ENCODE results near the gene SEPTIN7.
"Not testable (repeated sequence)": the region's sequence is repeated elsewhere in the genome, so short reads cannot be mapped to it uniquely, and the experiment has no call there.

Gene SEPTIN7

GRCh38 chr7:35800718-35801391 lies at the start of gene SEPTIN7:
SEPTIN7 (plus strand) TSS chr7:35801057; CDS start chr7:35801210, 153 bp downstream.
- peak; percentile 98 for DNase-seq (ENCODE audit: low spot score)

GRCh38 chr7:35752742-35753141 lies 48.1 kb upstream of the SEPTIN7 start:
- DNase-seq (ENCODE audit: low spot score) = no peak

- DNase-seq (ENCODE audit: low spot score) = no peak
Observed at GRCh38 chr7:35753761-35754603, 46.9 kb upstream of the SEPTIN7 start.

- DNase-seq (ENCODE audit: low spot score) = peak; percentile 11
Observed at GRCh38 chr7:35754741-35755140, 46.1 kb upstream of the SEPTIN7 start.

GRCh38 chr7:35755711-35756110 lies 45.1 kb upstream of the SEPTIN7 start:
- no peak for DNase-seq (ENCODE audit: low spot score)

DNA sequence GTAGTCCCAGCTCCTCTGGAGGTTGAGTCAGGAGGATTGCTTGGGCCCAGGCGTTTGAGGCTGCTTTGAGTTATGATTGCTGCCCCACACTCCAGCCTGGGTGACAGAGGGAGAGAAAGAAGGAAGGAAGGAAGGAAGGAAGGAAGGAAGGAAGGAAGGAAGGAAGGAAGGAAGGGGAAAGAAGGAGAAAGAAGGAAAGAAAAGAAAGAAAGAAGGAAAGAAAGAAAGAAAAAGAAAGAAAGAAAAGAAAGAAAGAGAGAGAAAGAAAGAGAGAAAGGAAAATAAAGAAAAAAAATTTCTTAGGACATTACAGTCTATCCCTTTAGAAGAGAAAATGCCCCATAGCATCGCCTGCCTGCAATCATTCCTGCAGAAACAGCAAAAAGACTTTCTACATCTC lies 44.4 kb upstream of the SEPTIN7 start:
- not testable (repeated sequence) for DNase-seq (ENCODE audit: low spot score)

DNA sequence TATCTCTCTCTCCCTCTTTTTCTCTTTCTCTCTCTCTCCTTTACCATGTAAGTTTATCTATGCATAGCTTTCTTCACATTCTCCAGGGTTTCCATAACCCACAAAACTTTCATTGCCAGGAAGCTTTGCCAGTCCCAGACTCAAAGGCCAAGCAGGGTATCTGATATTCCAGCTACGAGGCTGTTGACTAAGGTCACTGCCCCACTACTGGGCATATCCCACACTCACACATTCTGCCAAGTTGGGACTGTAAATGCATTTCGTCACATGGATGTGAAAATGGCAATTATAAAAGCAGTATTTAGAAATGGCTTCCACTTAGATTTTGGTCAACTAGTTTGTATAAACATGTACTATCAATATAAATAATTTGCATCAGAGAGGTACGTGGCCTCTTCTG lies 43.3 kb upstream of the SEPTIN7 start:
- DNase-seq (ENCODE audit: low spot score) = no peak

- DNase-seq (ENCODE audit: low spot score) = peak; percentile 6
Observed at GRCh38 chr7:35758421-35758820, 42.4 kb upstream of the SEPTIN7 start.

GRCh38 chr7:35760143-35760745 lies 40.6 kb upstream of the SEPTIN7 start:
- peak; percentile 10 for DNase-seq (ENCODE audit: low spot score)

DNA sequence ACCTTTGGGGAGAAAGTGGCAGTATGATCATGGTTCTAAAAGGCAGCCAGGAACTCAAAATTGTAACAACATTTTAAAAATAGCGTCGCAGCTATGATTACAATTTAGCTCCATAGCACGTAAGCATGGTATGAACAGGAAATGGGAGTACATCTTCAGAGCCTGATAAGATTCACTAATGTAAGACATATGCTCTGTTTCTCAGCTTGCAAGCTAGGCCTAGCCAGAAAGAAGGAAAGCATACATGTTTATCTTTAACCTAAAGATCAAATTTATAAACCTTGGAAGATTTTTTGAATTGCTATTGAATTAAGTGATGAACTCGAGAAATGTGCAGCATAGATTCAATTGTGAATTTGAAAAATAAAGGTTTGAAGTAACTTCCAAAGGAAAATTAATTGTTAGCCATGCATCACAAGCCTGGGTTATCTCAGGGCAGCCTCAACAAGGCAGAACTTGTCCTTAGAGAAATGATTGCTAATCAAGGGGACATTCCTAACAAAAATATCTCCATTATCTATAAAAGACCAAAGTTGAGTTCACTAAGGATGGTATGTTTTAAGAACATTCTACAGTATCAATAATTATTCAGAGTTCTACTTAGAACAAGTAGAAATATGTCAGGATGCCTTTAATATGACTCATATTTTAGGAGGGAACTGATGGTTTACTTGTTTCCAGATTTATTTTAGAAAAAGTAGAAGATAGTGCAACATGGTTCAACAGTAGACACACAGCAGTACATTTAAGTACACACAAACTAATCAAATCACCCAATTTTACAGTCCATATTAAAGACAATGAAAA lies 38.8 kb upstream of the SEPTIN7 start:
- DNase-seq (ENCODE audit: low spot score) = peak; percentile 27

DNA sequence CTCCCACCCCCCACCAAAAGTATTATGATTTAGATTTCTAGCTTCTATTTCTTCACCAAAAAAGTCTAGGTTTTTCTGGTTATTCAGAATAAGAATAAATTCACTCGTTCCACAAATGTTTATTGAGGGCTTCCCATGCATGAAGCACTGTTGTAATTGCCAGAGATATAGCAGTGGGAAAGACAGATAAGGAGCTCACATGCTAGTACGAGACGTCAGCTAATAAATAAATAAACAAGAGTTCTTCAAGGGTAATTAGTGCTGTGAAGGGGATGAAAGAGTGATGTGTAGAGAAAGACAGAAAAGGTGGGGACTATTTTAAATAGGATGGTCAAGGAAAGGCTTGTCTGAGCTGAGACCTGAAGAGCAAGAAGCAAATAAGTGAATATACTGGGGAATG lies 38.1 kb upstream of the SEPTIN7 start:
- DNase-seq (ENCODE audit: low spot score) = no peak

DNA sequence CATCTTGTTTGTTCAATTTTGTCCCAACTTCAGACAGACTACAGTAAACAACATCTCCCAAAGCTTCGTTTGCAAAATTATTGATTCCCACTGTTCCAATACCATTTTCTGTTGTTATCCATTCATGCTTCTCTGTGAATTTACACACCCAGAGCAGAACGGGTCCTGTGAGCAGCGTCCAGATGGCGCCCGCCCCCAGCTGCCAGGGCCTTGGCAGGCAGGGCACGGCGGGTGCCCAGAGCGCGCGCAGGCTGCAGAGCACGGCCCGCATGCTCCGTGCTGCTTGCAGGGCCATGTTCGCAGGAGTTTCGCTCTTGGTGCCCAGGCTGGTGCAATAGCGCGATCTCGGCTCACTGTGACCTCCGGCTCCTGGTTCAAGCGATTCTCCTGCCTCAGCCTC lies 32.5 kb upstream of the SEPTIN7 start:
- DNase-seq (ENCODE audit: low spot score) = no peak

GRCh38 chr7:35771776-35772175 lies 29.1 kb upstream of the SEPTIN7 start:
- no peak for DNase-seq (ENCODE audit: low spot score)

- DNase-seq (ENCODE audit: low spot score) = no peak
Observed at GRCh38 chr7:35773994-35774393, 26.9 kb upstream of the SEPTIN7 start.

GRCh38 chr7:35776686-35777085 lies 24.2 kb upstream of the SEPTIN7 start:
- no peak for DNase-seq (ENCODE audit: low spot score)

DNA sequence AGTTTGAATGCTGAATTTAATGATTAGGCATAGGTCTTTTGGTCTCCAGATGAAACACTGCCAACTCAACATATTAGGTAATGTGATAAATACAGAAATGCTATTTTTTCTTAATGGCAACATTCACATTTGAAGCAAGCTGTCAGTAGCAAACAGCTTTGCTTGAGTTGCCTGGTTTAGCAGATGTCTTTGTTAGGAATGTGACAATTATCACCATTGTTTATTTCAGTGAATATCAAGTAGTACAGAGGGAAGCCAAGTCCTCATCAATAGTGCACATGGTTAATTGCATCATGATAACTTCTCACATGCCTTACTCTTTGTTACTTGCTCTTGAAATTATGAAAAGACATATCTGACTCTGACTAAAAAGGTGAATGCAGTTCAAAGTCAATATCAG lies 23.7 kb upstream of the SEPTIN7 start:
- no peak for DNase-seq (ENCODE audit: low spot score)

DNA sequence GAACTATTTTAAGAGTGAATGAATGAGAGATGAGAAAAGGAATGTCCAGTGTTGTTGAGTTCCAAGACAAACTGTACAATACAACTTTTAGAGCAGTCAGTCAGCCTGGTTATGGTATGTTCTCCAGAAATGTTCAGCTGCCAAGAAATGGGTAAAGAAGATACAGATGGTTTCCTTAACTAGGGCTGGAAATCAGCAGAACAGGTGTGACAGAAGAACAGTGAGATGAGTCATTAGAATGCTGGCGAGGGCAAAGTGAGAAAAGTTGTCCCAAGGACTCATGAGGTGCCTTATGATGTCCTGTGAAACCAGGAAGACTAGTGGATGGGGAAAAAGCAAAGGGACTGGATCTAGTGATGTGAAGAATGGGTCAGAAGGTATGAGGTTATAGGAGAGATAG lies 20.8 kb upstream of the SEPTIN7 start:
- DNase-seq (ENCODE audit: low spot score) = no peak

- peak; percentile 8 for DNase-seq (ENCODE audit: low spot score)
Observed at GRCh38 chr7:35781200-35781701, 19.6 kb upstream of the SEPTIN7 start.

DNA sequence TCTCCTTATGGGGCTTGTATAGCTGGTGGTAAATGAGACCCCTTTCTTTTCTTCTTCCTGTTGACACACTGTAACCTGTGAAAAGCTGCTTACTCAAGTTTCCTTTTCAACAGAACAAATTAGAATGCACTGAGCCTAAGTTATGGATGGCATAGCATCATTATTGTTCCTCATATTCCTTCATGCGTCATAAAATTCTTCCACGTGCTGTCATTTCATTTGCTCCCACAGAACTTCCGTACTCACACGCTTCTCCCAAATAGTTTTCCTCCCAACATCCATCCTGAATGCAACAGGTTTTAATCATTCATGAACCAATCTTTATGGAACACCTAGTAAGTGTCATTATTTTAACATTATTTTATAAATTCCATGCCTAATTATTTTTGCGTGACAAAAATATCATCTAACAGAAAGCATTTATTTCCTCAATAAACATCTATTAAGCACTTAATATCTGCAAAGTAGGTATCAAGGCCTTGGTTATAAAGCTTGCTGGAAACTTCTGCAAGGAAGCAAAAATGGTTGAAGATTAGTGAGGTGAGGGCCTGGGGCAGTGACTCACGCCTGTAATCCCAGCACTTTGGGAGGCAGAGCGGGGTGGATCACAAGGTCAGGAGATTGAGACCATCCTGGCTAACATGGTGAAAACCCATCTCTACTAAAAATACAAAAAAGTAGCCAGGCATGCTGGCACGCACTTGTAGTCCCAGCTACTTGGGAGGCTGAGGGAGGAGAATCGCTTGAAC lies 18.9 kb upstream of the SEPTIN7 start:
- no peak for DNase-seq (ENCODE audit: low spot score)

GRCh38 chr7:35784332-35784731 lies 16.5 kb upstream of the SEPTIN7 start:
- DNase-seq (ENCODE audit: low spot score) = no peak

GRCh38 chr7:35785250-35785649 lies 15.6 kb upstream of the SEPTIN7 start:
- no peak for DNase-seq (ENCODE audit: low spot score)
